ENCODE data around the gene VWA8.

- TF ChIP-seq RAD21 (IDR thresholded peaks at IDR 0.05): no peak
- no peak for TF ChIP-seq MAX (IDR thresholded peaks at IDR 0.05)
- TF ChIP-seq HNF4G (IDR thresholded peaks at IDR 0.05): no peak
- TF ChIP-seq CTCF (IDR thresholded peaks at IDR 0.05; ENCODE audit: low read depth, low read length, missing input control): no peak
- no peak for TF ChIP-seq TAF1 (conservative IDR thresholded peaks at IDR 0.05)
- TF ChIP-seq SP1 (IDR thresholded peaks at IDR 0.05): no peak
- TF ChIP-seq EGR1 (IDR thresholded peaks at IDR 0.05; ENCODE audit: low read depth in 2 of 2): no peak
Measured at GRCh38 chr13:41895478-41895877, 65.4 kb downstream of the VWA8 start.
